GM23338 (cell line): ENCODE measurements around the gene WDR27.

Experiments used
- EZH2 ChIP-seq: fragments of 200-600 bp; sonication (generic); IDR thresholded peaks from one replicate; pipeline ENCODE4 v1.8.0; 2017; ENCODE audit warnings: antibody characterized with exemption, mild to moderate bottlenecking, low read depth; ENCODE audit not compliant: unreplicated experiment
- EZH2phosphoT487 ChIP-seq: fragments of 200-600 bp; sonication (generic); IDR thresholded peaks from one replicate; pipeline ENCODE4 v1.8.1; 2018; ENCODE audit warnings: antibody characterized with exemption; ENCODE audit not compliant: unreplicated experiment
- POLR2AphosphoS5 ChIP-seq: IDR thresholded peaks from 2 replicates; pipeline ENCODE4 v1.6.1; 2016; ENCODE audit warnings: antibody characterized with exemption, low read depth
- TF ChIP-seq, protein P1 (sequence below), 2 experiments: fragments of 200-600 bp in 1 of 2; sonication (generic) in 1 of 2; conservative IDR thresholded peaks; 2 replicates each; pipeline versions ENCODE4 v1.5.1 to v1.6.1; 2016 to 2017; ENCODE audit warnings: antibody characterized with exemption in 2 of 2, low read depth in 2 of 2, mild to moderate bottlenecking in 2 of 2, moderate library complexity in 1 of 2

DNA sequence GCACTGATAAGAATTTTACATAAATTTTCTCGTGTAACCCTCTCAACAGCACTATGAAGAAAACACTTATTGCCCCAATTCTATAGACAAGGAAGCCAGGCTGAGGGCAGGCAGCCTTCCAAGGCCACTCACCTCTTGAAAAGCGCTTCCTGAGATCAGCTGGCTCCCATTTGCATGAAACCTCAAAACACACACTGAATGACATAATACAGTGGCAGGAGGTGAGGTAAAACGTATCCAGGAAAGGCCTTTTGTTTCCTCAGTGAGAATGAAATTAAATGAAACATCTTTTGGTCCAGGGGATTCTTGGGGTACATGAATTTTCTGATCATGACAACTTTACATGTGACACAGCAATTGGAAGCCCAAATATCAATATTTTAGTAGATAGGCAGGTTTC lies 112.5 kb downstream of the WDR27 start:
- TF ChIP-seq EZH2phosphoT487 (no peak), EZH2 (no peak), POLR2AphosphoS5 (no peak)
- TF ChIP-seq, protein P1, sequence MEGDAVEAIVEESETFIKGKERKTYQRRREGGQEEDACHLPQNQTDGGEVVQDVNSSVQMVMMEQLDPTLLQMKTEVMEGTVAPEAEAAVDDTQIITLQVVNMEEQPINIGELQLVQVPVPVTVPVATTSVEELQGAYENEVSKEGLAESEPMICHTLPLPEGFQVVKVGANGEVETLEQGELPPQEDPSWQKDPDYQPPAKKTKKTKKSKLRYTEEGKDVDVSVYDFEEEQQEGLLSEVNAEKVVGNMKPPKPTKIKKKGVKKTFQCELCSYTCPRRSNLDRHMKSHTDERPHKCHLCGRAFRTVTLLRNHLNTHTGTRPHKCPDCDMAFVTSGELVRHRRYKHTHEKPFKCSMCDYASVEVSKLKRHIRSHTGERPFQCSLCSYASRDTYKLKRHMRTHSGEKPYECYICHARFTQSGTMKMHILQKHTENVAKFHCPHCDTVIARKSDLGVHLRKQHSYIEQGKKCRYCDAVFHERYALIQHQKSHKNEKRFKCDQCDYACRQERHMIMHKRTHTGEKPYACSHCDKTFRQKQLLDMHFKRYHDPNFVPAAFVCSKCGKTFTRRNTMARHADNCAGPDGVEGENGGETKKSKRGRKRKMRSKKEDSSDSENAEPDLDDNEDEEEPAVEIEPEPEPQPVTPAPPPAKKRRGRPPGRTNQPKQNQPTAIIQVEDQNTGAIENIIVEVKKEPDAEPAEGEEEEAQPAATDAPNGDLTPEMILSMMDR (conservative IDR thresholded peaks at IDR 0.05; ENCODE audit: low read depth in 2 of 2) = no peak
